Prostate gland (tissue), 2 donors: ENCODE measurements around the gene CAPRIN2. TPM values are rescaled to one million over a fixed set of nuclear protein-coding genes. Genes with fewer than 3 reads are reported as not detected.

ENCODE experiments used
- DNase-seq: peaks from one replicate; pipeline ENCODE4 v3.0.0-alpha.2; 2019; ENCODE audit warnings: low spot score
- H3K27ac ChIP-seq, 2 donors: fragments of 200-600 bp; sonication (generic); 2 replicates each; pipeline ENCODE4 v1.5.1; 2017 to 2019
- H3K27me3 ChIP-seq: fragments of 200-600 bp; sonication (generic); replicated peaks from 2 replicates; pipeline ENCODE4 v1.5.1; 2019; ENCODE audit not compliant: insufficient read depth
- H3K36me3 ChIP-seq, 2 donors: fragments of 200-600 bp; sonication (generic); 1 replicate in 1 of 2; 2 replicates in 1 of 2; pipeline versions ENCODE4 v1.5.1 to v1.8.1; 2017 to 2019
- H3K4me1 ChIP-seq: fragments of 200-600 bp; sonication (generic); replicated peaks from 2 replicates; pipeline ENCODE4 v1.5.1; 2019
- H3K4me3 ChIP-seq, 2 donors: fragments of 200-600 bp; sonication (generic); 2 replicates each; pipeline ENCODE4 v1.5.1; 2017 to 2019
- H3K9me3 ChIP-seq: fragments of 200-600 bp; sonication (generic); 2 replicates; pipeline ENCODE4 v1.5.1; 2017
- POLR2A ChIP-seq: fragments of 450-650 bp; IDR thresholded peaks from one replicate; pipeline ENCODE4 v1.6.1; 2016; ENCODE audit warnings: antibody characterized with exemption, mild to moderate bottlenecking
- POLR2AphosphoS5 ChIP-seq: sonication (generic); formaldehyde crosslinking; IDR thresholded peaks from one replicate; pipeline ENCODE4 v1.6.1; 2017; ENCODE audit warnings: antibody characterized with exemption
- WGBS: methylation state at CpG from one replicate; pipeline ENCODE4 v1.1.5; 2018; 5-methylcytosine and 5-hydroxymethylcytosine counted together
- intact Hi-C: fragments of 100-400 bp; cut with DNase I; formaldehyde crosslinking; loops from one replicate; pipeline ENCODE4 v1.14.2; 2022
- total RNA-seq, 2 donors: library from RNA; depleted of rRNA; stranded (reverse); fragments of >200 nt; gene quantifications; one replicate each; pipeline ENCODE4 v1.1.0, GENCODE V29; 2016
- TF ChIP-seq, protein P1 (sequence below), 4 experiments: fragments of 200-600 bp in 2 of 4; fragments of 450-650 bp in 2 of 4; sonication (generic) in 2 of 4; IDR thresholded peaks; 1 replicate in 3 of 4; 2 replicates in 1 of 4; pipeline ENCODE4 v1.5.1; 2016 to 2019; ENCODE audit warnings: antibody characterized with exemption in 4 of 4, mild to moderate bottlenecking in 2 of 4, moderate library complexity in 2 of 4

Gene CAPRIN2
- total RNA-seq, 2 donors from 2014 or later, result 20.4 to 40.0 TPM

DNA sequence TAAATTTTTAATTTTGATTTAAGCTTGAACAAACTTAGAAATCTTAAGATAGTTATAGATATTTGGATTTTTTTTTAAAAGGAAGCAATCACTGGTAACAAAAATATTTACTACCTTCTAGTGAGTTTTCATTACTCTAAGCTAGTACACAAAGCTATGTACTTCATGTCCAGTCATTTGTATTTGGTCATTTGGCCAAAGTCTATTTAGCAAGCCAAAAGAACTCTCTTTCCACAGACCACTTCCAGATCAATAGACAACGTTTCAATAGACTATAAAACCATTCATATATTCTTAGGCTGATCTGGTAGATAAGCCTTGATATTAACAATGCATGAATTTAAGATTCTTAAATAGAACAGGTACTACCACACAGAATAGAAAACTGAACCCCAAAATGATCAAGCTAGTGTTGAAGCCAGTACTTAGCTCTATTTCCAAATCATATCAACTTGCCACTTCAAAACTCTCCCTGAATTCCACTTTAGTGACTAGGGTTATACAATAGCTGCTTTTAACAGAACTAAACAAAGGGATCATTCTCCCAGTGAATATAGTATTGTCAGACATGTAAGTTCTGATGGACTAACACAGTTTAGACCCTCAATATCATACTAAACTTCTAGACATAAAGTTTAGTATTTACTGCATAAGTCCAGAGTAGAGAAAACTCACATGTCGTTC, 21.7 kb downstream of the CAPRIN2 start:
- WGBS, result 73% methylated on average over 2 of the region's 2 CpGs
- no peaks in the 10 kb centered on the region for H3K36me3 ChIP-seq
- TF ChIP-seq, protein P1, sequence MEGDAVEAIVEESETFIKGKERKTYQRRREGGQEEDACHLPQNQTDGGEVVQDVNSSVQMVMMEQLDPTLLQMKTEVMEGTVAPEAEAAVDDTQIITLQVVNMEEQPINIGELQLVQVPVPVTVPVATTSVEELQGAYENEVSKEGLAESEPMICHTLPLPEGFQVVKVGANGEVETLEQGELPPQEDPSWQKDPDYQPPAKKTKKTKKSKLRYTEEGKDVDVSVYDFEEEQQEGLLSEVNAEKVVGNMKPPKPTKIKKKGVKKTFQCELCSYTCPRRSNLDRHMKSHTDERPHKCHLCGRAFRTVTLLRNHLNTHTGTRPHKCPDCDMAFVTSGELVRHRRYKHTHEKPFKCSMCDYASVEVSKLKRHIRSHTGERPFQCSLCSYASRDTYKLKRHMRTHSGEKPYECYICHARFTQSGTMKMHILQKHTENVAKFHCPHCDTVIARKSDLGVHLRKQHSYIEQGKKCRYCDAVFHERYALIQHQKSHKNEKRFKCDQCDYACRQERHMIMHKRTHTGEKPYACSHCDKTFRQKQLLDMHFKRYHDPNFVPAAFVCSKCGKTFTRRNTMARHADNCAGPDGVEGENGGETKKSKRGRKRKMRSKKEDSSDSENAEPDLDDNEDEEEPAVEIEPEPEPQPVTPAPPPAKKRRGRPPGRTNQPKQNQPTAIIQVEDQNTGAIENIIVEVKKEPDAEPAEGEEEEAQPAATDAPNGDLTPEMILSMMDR (IDR thresholded peaks at IDR 0.05), result no peak
- TF ChIP-seq POLR2A, result no peak
- no peak for TF ChIP-seq POLR2AphosphoS5
- no peaks in the 10 kb centered on the region for H3K9me3 ChIP-seq
- H3K4me3 ChIP-seq, result no peak overlapping the region
- intact Hi-C loops, result no loop called here
- DNase-seq, result no peak
- H3K4me1 ChIP-seq, result no peaks in the 10 kb centered on the region
- H3K27me3 ChIP-seq, result no peaks in the 10 kb centered on the region
- no peak overlapping the region for H3K27ac ChIP-seq

DNA sequence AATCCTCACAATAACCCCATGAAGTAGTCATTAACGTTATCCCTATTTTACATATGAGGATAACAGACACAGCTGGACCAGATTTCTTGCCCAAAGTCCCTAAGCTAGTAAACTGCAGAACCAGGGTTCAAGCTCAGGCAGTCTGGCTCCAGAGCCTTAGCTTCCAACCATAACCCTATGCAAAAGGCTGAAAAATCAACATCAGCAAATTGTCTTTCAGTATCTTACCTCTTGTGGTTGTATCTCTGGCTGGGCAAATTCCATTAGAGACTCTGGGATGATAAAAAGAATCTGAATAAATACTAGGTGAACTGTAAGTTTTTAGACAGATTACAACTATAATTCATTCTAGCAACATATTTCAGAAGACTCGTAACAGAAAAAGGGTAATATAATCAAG, 24.7 kb downstream of the CAPRIN2 start:
- no peak for DNase-seq
- H3K27ac ChIP-seq, result no peak overlapping the region
- H3K27me3 ChIP-seq, result no peaks in the 10 kb centered on the region
- no peak overlapping the region for H3K4me3 ChIP-seq
- no peak for TF ChIP-seq POLR2A
- TF ChIP-seq POLR2AphosphoS5, result no peak
- TF ChIP-seq, protein P1 (IDR thresholded peaks at IDR 0.05), result no peak
- no peaks in the 10 kb centered on the region for H3K9me3 ChIP-seq
- H3K4me1 ChIP-seq, result no peaks in the 10 kb centered on the region
- no peaks in the 10 kb centered on the region for H3K36me3 ChIP-seq
- intact Hi-C loops, result no loop called here
- 93% methylated on average over 2 of the region's 2 CpGs for WGBS

DNA sequence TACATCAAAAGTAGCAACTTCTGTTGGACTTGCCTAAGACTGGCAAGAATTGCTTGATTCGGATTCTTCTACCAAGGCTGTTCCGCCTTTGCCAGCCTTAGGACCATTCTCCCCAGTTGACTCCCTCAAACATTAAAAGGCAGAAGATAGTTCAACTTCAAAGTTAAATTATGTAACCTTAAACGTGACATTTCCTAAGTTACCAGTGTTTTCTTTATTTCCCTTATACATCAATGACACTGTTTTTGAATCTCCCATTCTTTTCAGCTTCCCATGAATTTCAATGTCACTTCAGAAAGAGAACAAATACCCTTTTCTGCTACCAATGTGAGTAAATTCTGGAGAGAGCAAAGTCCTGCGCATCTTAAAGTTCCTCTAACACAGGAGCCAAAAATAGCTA, 25.2 kb downstream of the CAPRIN2 start:
- DNase-seq, result no peak
- H3K9me3 ChIP-seq, result no peaks in the 10 kb centered on the region
- no peak overlapping the region for H3K4me3 ChIP-seq
- intact Hi-C loops, result no loop called here
- H3K27me3 ChIP-seq, result no peaks in the 10 kb centered on the region
- H3K36me3 ChIP-seq, result no peaks in the 10 kb centered on the region
- H3K27ac ChIP-seq, result no peak overlapping the region
- no peaks in the 10 kb centered on the region for H3K4me1 ChIP-seq
- 97% methylated on average over 4 of the region's 4 CpGs for WGBS
- no peak for TF ChIP-seq POLR2AphosphoS5
- TF ChIP-seq, protein P1 (IDR thresholded peaks at IDR 0.05), result no peak
- no peak for TF ChIP-seq POLR2A

DNA sequence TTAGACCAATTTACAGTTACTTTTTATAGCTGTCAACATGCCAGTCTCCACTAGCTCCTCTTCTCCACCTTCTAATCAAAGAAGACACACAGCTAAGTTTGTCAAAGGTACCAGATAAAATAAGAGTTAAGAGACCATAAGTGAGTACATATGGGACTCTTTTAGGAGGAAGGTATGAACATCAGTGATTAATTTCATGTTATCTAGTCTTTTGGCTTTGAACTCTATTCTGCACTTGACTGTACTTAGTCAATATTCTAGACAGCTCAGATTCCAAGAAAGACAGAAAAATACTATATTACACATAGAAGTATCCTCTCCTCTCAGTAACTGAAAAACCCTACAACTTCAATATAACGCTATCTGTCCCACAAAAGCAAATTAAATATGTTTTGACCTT, 28.1 kb downstream of the CAPRIN2 start:
- H3K36me3 ChIP-seq, result no peaks in the 10 kb centered on the region
- intact Hi-C loops, result no loop called here

More for the DNA sequence above, 28.1 kb downstream of the CAPRIN2 start:
- no peak for TF ChIP-seq POLR2A
- TF ChIP-seq, protein P1 (IDR thresholded peaks at IDR 0.05), result no peak
- TF ChIP-seq POLR2AphosphoS5, result no peak
- Histone ChIP-seq H3K4me1 (no peaks in the 10 kb centered on the region), H3K27ac (no peak overlapping the region), H3K4me3 (no peak overlapping the region), H3K27me3 (no peaks in the 10 kb centered on the region), H3K9me3 (no peaks in the 10 kb centered on the region)
- no peak for DNase-seq
- 94% methylated on average over 1 of the region's 1 CpG for WGBS
